Stimulated activated CD8-positive, alpha-beta memory T cell treated with anti-CD3 and anti-CD28 coated beads, Interleukin-4, amount 100 ng/mL, for 4 hours (primary cell): ENCODE measurements around the gene PKIG.

Experiments used
- DNase-seq, 2 donors: peaks; one replicate each; pipeline ENCODE4 v3.0.0-alpha.2; 2020; ENCODE audit warnings: low read depth in 2 of 2, low spot score in 1 of 2

The PKIG gene

DNA sequence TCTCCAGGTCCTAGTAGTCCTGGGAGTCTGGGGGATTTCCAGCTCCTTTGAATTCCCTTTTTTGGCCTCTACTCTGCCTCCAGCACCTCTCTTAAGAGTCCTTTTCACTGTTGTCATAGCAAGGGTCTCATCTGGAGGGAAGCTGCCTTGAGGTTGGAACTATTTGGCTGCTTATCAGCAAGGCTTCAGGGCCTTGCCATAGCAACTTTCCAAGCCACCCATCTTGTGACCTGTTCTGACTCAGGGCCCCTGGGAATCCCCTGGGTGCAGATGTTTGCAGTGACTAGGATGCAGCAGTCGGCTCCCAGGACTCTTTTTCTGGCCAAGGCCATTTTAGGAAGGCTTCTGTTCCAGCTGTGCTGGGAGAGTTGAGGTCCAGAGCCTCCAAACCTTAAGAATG lies 12.4 kb downstream of the PKIG start:
- DNase-seq, result no peak

- DNase-seq, result no peak
Measured at GRCh38 chr20:44596010-44596409, 13.6 kb downstream of the PKIG start.

DNA sequence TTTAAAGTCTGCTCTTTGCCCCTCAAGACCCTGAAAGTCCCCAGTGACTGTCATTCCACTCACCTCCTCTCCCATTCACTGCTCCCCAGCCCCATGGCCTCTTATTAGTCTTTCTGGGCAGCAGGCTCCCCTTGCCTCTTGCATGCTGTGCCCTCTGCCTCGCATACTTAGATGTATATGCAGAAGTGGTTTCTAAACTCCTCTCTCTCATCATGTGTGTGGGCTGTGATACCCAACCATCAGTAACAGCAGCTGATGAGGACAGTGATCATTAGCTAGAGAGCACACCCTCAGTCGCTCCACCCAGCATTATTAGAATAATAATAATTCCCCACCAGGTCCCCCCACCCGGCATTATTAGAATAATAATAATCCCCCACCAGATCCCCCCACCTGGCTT lies 14.5 kb downstream of the PKIG start:
- no peak for DNase-seq

GRCh38 chr20:44597516-44597915 lies 15.1 kb downstream of the PKIG start:
- DNase-seq, result no peak

DNA sequence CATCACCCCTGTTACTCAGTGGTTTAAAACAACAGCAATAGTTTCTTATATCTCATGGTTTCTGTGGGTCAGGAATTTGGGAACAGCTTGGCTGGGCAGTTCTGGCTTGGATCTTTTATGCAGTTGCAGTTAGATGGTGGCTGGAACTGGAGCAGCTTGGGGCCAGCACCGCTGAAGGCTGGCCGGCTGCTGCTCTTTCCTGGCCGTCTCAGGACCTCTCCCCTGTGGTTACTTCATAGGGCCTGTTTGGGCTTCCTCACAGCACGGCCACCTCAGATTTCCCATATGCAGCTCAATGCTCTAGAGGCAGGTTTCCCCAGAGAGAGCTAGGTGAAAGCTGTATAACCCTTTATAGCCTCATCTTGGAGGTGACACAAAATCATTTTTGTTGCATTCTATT lies 15.6 kb downstream of the PKIG start:
- DNase-seq, result no peak

- no peak for DNase-seq
Measured at GRCh38 chr20:44598423-44599305, 16.3 kb downstream of the PKIG start.

- no peak for DNase-seq
Measured at GRCh38 chr20:44599715-44600114, 17.3 kb downstream of the PKIG start.

- no peak for DNase-seq
Measured at GRCh38 chr20:44600301-44600700, 17.9 kb downstream of the PKIG start.

GRCh38 chr20:44600758-44601201 lies 18.4 kb downstream of the PKIG start:
- no peak for DNase-seq

DNA sequence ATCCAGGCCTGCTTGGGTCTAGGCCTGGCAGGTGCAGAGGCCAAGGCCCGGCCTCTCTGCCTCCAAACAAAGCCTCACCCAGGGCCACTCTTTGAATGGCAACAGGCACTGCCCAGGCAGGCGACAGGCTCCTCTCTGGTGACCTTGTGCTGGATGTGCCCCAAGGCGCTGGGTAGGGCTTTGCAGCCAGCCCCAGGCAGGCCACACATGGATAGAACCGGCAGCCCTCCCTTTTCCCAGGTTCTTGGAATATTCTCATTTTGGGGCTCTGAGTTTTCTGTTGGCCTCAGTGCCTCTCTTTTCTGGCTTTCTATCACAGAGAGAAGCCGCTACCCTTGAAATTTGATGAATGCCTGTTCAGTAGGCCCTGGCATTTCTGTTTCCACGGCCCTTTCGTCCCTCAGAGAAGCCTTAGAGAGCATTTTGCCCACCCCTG lies 18.9 kb downstream of the PKIG start:
- DNase-seq, result no peak

DNA sequence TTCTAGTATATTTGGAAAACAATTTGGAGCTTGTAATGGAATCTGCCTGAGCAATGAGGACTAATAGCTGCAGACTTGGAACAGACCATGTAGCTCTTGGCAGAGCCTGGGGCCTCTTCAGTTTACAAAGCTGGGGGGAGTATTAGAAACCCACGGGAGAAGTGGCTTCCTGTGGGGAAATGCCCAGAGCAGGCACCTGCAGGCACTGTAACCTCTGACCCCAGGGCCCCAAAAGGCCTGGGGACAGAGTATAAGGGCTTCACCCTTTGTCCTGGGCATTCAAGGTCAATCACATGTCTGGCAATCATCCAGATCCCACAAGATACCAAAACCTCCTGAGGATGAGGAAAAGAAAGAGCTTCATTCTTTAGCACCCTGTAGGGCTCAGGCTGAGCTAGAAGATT lies 19.4 kb downstream of the PKIG start:
- no peak for DNase-seq

GRCh38 chr20:44603327-44603726 lies 20.9 kb downstream of the PKIG start:
- no peak for DNase-seq

- DNase-seq, result no peak
Measured at GRCh38 chr20:44606725-44607441, 24.5 kb downstream of the PKIG start.

GRCh38 chr20:44609006-44609515 lies 26.7 kb downstream of the PKIG start:
- no peak for DNase-seq

GRCh38 chr20:44609516-44610312 lies 27.3 kb downstream of the PKIG start:
- DNase-seq, result peak; percentile 60 to 84

DNA sequence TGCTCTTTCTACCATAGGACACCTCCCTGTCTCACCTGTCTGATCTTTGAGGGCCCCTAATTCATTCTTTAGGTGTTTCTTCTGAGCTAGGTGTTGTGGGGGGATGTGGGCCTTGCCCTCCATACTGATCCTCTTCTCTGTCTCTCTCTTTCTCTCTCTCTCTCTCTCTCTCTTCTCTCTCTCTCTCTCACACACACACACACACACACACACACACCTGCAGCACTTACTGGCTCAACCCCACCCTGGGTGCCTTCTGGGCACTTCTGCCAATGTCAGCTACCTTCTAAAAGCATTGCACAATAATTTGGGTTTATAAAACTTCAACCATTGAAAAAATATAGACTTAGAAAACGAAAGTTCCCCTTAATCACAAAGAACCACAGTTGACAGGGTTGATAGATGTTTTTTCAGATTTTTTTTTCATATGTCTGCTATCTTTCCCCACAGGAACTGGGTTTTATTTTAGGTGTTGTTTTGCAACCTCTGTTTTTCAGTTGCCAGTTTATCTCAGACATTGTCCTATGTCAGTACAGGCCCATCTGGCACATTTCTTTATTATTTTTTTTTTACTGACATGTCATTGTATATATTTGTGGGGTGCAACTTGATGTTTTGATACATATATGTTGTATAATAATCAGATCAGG lies 28.1 kb downstream of the PKIG start:
- no peak for DNase-seq

DNA sequence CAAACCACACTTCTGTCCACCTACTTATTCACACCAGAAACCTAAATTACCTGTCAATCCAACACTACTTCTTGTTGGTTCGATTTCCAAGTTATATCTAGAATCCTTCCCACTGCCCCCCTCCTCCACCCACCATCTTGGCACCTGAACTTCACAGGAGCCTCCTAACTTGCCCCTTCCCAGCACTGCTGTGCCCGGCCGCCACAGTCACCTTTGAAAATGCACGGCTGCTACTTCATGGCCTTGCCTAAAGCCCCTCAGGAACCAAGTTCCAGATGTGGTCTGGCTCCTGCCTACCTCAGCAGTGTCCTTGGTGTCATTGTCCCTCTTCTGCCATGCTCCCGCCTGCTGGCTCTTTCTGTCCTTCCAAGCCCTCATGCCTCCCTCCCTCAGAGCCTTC lies 31.2 kb downstream of the PKIG start:
- no peak for DNase-seq

GRCh38 chr20:44614525-44614924 lies 32.1 kb downstream of the PKIG start:
- DNase-seq, result no peak

DNA sequence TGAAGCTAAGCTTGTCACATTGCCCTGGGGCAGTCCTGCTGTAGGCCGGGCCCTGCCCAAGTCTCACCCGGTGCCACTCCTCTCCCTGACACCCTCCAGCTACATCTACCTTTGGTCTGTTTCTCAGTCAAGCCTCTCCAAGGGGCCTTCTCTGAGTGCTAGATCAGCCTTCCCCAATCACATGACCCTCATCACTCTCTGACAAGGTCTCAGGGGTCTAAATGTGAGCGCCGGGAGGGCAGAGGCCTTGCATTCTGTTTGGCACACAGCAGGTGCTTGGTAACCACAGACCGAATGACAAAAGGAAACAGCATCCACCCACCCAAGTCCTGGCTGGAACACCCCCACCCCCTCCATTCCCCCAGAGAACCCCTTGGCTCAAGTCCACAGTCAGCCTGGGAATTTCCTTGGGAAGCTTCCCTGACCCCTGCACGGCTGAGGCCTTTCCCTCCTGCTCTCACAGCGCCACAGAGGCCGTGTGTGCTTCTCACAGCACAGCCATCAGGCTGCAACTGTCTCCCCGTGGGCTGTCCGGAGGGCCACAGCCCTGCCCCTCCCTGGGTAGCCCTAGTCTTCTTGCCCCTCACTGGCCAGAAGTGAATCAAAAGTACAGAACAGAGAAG lies 32.9 kb downstream of the PKIG start:
- DNase-seq, result no peak

DNA sequence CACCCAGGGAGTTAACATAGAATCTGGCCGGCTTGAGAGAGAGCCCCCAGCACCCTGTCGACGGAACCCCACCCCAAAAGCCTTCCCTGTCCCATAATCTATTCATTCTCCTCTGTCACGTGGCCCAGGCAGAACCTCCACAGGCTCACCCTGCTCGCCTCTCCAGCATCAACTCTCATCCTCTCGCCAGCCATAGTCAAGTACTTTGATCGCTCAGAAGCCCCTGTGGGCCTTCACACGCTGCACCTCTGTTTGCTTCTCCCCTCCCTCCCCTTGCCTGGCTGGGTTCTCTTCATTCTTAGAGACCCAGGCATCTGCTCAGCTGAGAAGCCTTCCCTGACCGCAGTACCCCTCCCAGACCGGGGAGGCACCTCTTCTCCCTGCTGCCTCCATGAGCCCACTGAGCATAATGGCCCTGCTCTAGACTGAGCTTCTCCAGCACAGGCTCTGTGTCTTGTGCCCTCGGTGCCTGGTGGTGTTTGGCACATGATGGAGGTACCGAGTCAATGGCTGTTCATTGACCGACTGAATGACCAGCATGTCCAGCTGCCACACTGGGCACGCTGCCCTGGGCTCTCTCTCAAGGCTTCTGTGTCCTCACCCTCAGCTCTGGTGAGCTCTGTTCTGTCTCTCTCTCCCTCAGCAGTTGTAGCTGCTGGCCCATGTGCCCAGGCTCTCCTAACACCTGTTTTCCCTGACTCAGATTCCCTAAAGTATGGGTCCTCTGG lies 33.7 kb downstream of the PKIG start:
- DNase-seq, result no peak
